ENCODE results near the gene MTA3.

The MTA3 gene

DNA sequence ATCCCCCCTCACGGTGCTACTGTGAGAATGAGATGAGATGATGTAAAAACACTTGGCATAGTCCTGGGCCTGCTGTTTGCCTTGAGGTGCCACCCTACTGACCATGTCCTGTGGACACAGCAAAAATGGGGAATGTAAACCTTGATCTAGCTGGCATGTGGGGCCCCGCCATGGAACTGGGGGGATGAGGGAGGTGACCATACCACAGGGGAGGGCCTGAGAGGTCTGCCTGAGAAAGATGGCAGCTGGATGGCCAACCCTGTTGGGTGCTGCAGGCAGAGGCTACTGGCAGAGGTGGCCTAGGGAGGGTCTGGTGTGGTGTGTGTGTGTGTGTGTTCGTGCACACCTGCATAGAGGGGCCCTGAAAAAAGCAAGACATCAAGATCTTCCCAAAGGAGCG, 223.2 kb downstream of the MTA3 start:
- no peak for DNase-seq

GRCh38 chr2:42792087-42792582, 223.7 kb downstream of the MTA3 start:
- DNase-seq: no peak

DNA sequence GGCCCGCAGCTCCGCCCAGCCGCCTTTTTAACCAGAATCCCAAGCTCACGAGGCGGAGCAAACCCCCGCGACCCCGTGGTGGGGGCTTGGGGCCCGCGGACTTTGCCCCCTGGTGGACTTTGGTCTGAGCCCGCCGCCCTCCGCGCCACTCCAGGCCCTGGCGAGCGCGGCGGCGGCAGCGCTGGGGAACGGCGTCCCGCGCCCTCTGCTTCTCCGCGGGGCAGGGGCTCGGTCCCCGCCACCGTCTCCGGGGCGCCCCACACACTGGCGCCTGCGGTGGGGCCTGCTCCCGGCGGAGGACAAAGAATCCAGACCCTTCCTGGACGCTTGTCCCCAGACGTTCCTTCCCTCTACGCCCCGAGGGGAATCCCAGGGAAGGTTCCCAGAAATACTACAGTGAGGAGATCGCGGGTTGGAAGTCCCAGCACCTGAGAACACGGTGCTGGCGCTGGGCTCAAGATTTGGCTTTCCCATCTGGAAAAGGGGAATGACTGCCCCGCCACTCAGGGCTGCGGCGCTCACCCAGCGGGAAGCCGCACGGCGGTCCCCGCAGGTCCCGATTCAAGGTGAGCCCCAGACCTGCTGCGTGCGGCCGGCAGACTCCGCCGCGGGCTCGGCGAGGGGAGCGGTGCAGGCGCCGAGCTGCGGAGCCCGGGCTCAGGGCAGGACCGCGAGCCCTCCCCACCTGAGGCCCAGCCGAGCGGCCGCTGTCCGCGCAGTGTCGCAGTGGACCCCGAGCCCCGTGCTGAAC, 224.3 kb downstream of the MTA3 start, which contains the start of gene HAAO:
Gene HAAO, minus strand, starts transcription at position 1 of the 751 bp plus-strand sequence. CDS start 47 bp downstream, outside the sequence.
- no peak for DNase-seq

DNA sequence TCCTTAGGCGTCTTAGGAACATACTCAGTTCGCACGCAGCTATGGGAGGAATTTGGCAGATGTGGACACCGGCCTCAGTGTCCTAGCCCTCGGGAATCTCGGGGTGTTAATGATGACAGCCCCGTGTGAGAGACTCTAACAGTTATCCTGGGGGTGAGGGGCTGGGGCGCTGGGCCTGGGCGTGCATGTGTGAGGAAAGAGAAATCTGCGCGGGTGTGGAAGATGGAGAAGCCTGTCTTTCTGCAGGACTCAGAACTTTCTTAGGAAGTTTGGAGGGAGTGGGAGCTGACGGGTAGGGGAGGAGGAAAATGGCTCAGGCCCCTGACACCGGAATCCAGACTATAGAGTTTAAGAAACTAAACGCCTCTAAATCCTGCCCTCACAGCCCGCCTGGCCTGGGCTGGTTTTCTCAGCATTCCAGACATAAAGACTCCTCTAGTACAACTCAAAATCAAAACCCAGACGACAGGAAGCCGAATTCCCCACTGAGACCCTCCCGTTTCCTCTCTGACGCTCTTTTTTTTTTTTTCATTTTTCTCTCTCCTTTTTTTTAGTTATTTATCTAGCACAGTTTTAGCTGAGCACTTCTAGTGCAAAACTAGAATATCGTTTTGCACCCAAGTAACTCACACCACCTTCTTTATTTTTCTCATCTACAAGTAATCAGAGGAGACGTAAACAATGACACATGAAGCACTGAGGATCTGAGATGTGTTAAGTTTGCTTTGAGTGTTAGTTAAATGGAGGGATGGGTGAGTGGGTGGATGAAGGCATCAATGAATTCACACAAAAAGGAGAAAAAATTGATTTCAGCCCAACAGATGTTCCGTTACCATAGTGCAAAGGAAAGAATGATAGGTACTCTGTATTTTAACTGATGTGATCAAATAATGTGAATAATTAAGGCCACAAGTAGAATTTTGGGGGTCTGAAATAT, 225.2 kb downstream of the MTA3 start:
- DNase-seq: no peak

GRCh38 chr2:42794271-42795046, 226.0 kb downstream of the MTA3 start:
- DNase-seq: no peak

- DNase-seq: no peak
These were observed 226.8 kb downstream of the MTA3 start for GRCh38 chr2:42795275-42795674.

DNA sequence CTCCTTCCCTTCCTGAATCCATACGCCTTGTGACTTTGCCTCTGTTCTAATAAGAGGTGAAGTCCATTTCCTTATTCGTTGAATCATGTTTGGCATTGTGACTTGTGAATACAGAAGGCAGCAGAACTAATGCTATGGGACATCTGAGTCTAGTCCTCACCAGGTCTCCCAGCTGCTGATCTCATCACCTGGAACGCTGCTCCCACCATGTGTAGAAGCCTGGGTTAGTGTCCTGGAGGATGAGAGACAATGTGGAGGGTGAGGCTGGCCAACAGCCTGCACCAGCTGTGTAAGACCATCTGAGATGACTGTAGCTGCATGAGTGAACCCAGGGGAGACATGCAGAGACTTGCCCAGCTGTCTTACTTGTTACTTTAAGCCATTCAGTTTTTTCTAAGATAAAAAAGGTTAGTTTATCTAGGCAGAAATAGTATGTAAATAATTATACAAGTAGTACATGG, 227.4 kb downstream of the MTA3 start:
- DNase-seq: no peak

GRCh38 chr2:42796427-42797248, 228.2 kb downstream of the MTA3 start:
- no peak for DNase-seq

DNA sequence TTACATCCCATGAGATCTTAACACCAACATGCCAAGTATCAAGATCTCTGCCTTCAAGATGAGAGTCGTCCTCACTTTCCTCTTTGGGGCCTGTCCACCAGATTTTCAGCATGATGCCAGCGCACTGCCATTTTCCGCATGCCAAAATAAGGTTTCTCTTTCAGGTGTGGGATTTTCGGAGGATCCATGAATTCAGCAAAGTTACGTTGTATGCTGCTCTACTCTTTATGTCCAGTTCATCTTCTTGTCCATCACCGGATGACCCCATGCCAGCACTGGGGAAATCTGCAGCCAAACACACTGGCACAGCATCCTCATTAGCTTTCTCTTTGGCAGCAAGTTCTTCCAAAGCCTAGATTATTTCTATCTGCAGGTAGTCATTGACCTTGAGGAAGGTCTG, 228.8 kb downstream of the MTA3 start:
- DNase-seq: no peak

- DNase-seq: no peak
These were observed 231.4 kb downstream of the MTA3 start for GRCh38 chr2:42799881-42800280.

DNA sequence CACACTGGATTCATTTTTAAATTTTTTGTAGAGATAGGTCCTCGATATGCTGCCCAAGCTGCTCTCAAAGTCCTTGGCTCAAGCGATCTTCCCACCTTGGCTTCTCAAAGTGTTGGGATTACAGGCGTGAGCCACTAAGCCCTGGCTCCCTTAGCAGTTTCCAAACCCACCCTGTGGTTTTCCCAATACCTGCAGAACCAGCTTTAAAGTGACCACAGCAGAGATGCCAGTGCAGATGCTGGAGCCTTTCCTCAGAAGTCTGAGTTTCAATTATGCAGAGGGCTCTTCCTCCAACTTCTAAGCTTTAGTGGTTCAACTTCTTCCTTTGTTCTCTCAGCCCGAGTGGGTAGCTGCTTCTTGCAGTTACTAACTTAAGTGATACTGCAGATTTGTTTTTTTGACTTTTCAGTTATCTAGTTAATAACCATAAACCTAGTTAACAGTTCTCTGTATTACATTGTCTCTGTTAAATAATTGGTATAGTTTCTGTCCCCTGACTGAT, 232.1 kb downstream of the MTA3 start:
- no peak for DNase-seq

DNA sequence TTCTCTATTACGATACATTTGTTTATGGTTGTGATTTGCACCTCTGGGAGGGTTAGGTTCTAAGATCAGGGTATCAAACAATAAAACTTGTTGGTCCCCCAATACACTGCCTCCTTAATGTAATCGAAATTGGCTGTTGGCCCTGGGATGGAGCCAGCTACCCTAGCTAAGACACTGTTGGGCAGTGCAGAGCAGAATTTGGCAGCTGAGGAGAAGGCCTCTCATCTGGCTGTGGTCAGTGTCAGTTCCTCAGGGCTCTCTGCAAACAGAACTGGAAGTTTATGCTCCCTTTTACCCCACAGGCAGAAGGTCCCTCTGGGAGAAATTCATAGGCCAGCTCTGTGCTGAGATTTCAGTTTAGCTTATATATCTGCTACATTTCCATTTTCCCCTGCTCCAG, 232.5 kb downstream of the MTA3 start:
- DNase-seq: no peak

DNA sequence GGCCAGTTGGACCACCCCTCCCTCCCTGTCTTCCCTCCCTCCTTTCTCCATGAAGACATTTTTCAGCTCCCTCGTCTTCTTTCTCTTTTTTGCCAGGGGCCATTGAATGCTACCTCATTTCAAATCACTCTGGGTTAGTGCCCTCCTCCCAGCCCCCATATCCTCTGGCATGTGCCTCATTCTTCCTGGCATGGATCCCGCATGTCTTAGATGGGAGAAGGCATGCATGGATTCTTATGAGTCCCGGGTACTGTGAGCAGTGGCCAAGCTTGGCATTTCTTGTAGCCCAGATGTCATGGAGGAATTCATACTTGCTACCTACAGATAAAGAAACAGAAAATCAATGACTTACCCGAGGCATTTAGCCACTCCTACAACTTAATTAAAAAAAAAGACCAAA, 232.9 kb downstream of the MTA3 start:
- DNase-seq: no peak

- DNase-seq: no peak
These were observed 233.7 kb downstream of the MTA3 start for GRCh38 chr2:42802150-42802549.

GRCh38 chr2:42804338-42804737, 235.9 kb downstream of the MTA3 start:
- no peak for DNase-seq

DNA sequence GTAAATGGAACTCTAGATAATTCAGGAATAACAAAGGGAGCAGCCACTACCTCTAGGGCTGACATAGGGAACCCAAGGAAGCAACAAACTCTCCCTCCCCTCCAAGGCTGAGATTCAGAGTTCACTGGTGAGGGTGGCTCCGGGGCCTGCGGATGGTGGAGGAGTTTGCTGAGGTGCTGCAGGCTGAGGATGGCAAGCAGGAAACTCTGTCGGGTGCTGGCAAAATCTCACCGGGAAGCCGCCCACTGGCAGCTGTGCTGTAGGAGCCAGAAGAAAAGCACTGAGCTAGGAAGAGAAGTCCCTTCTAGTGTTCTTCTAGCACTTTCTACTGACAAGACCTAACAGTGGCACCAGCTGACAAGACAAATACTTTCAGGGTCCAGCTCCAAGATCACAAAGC, 236.5 kb downstream of the MTA3 start:
- DNase-seq: no peak
